ENCODE results near the gene ALDH3B2.
"Not testable (repeated sequence)": the region's sequence is repeated elsewhere in the genome, so short reads cannot be mapped to it uniquely, and the experiment has no call there.

The ALDH3B2 gene

GRCh38 chr11:67645521-67646461 lies 28.6 kb downstream of the ALDH3B2 start:
- DNase-seq (ENCODE audit: insufficient read length, low spot score) (no peak), FAIRE-seq (peak; percentile 60)

GRCh38 chr11:67644472-67645418 lies 29.7 kb downstream of the ALDH3B2 start:
- DNase-seq (ENCODE audit: insufficient read length, low spot score): no peak

DNA sequence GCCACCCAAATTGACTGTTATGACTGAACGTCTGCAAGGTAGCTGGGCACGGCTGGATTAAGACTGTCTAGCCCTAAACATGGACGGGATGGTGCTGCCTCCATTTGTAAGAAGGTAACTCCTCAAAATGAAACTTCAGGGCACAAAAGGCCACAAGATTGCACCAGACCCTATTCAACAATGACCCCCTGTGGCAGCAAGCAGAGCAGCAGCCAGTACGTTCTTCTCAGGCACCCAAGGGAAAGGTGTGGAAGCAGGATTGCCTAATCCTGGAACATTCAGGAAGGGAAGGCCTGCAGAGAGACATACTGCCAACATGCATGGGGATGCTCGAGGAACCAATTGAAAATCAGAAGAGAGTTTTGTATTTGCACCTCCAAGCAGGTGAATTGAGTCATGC lies 30.4 kb downstream of the ALDH3B2 start:
- FAIRE-seq (peak; percentile 79), DNase-seq (ENCODE audit: insufficient read length, low spot score) (no peak)

More at GRCh38 chr11:67644472-67645418, 29.7 kb downstream of the ALDH3B2 start:
- FAIRE-seq: peak; percentile 31

DNA sequence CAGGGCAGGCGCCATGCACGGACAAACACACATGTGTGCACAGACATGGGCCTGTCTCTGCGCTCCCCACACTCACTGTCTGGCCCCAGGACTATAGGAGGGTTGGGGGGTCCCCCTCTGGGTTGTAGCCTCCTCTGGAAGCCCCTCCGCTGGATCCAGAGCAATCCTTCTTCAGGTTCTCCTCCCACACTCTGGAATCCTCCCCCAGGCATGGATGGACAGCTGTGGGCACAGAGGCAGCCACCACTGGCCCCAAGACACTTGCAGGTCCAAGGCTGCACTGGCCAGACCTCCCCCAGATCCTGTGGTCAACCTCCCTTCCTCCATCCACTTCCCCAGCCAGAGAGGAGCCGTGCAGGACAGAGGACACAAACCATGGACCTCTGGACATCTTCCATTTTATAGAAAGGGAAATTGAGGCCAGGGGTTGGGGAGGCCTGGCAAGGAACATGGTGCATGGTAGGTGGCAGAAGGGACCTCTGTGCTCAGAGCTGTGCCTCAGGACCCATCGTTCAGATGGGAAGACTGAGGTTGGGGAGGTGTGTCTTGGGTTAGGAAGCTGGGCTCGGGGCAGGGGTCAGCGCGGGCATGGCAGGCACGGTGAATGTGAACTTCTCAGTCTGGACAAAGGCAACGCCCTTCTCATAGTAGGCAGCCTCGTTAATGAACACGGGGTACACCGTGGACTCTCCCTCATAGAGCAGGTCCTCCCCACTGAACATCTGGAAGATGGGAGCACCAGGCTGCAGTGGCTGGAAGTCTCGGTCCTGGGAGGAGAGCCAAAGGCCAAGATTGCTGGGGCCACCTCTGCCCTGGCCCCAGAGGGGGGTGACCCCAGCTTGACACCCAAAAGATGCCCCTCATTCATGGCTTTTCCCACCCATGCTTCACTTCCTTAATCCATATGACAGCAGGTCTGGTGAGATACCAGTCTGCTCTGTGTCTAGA lies 32.0 kb downstream of the ALDH3B2 start:
- no peak for FAIRE-seq
- DNase-seq (ENCODE audit: insufficient read length, low spot score): no peak

DNA sequence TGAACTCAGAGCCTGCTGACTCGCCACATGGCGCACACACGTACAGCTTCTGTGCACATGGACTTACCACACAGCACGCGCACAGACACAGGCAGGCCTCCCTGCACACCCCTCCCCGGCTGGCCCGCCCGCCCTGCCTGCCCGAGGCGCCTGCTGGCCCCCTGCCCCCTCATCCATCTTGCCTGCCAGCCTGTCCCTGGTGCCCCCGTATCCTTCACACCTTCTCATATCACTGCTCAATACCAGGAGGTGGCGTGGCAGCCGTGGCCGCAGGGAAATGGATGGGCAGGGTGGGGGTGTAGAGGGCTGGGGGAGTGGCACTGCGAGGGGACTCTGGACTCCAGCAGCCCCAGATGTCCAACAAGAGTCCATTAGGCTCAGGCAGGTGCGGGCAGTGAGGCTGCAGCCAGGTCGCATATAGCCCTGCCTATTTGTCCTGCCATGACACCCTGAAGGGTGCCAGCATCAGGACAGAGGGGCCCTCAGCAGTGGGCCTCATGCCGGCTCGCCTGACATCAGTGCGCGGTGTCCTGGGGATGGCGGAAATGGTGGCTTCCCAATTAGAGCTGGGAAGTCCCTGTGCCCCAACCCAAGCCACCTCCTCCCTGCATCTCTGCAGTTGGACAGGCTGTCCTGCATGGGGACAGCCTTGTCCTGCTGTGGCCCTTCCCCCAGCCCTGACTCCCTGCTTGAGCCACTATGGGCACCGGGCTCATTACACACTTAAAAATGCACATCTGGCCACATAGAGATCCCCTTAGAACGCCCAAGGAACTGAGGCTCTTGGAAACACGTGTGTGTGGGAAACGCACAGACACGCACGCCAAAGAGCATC lies 32.9 kb downstream of the ALDH3B2 start:
- DNase-seq (ENCODE audit: insufficient read length, low spot score) (no peak), FAIRE-seq (peak; percentile 48)

GRCh38 chr11:67640758-67641337 lies 33.6 kb downstream of the ALDH3B2 start:
- no peak for FAIRE-seq

GRCh38 chr11:67640021-67640757 lies 34.2 kb downstream of the ALDH3B2 start:
- DNase-seq (ENCODE audit: insufficient read length, low spot score) (peak; percentile 75), FAIRE-seq (peak; percentile 85)

More at GRCh38 chr11:67640758-67641337, 33.6 kb downstream of the ALDH3B2 start:
- no peak for DNase-seq (ENCODE audit: insufficient read length, low spot score)

DNA sequence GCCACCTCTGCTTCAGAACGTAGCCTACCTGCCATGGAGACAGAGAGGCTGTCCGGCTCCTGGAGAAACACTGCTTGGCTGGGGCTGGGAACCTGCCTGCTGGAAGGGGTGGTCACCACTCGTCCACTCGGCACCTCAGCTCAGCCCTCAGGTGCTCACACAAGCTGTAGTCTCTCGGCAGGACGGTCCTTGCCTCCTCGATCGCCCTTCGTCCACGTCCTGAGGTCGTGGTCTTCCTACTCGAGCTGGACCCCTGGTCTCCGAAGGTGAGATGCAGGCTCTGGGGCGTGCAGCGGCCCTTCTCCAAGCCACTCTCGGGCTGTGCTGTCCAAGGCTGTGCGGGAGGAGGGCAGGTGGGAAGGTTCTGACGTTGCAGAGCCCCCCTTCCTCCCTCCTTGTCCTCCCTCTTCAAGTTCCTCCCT lies 35.0 kb downstream of the ALDH3B2 start, which contains the start of gene TBX10:
TSS of gene TBX10 (minus strand) at position 326 of the 422 bp plus-strand sequence. CDS start at position 35, 291 bp downstream.
- FAIRE-seq: peak; percentile 13

DNA sequence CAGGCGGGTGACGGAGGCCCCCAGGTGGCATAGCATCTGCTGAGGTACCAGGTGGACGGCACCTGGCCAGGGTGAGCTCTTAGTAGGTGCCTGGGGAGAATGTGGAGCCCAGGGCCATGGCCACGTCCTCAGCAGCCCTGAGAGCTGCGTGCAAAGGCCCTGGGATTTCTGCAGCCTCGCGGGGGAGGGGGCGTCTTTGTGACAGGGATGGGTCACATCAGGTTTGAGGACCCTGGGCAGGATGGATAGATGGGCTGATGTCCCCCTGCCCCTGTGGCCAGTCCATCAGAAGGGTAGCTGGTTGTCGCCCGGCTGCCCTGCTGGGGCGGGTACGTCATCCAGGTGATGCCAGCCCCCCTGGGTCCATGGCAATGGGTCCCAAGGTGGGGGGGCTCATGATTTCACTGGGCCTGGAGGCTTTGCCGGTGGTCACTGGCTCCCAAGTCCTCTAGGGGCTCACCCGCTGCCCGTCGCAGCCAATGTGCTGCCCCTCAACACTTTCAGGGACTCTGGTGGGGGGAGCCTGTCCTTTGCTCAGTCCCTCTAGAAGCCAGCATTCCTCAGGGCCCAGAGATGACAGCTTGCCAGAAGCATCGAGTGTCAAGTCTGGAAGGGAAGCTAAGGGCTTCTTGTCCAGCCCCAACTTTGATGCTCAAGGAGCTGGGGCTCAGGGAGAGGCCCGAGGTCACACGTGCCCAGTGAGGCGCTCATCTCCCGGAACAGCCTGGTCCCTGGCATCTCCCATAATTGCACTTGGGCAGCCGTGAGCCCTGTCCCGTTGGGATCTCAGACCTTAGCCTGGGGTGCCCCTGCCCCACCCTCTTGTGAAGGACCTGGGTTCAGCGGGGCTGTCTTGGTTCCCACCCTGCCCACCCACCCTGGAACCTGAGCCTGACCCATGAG lies 35.6 kb downstream of the ALDH3B2 start:
- FAIRE-seq (no peak), DNase-seq (ENCODE audit: insufficient read length, low spot score) (no peak)

More for the DNA sequence above, 35.0 kb downstream of the ALDH3B2 start, which contains the start of gene TBX10:
- DNase-seq (ENCODE audit: insufficient read length, low spot score): no peak

GRCh38 chr11:67637441-67637840 lies 37.0 kb downstream of the ALDH3B2 start:
- FAIRE-seq; DNase-seq (ENCODE audit: insufficient read length, low spot score): not testable (repeated sequence)

DNA sequence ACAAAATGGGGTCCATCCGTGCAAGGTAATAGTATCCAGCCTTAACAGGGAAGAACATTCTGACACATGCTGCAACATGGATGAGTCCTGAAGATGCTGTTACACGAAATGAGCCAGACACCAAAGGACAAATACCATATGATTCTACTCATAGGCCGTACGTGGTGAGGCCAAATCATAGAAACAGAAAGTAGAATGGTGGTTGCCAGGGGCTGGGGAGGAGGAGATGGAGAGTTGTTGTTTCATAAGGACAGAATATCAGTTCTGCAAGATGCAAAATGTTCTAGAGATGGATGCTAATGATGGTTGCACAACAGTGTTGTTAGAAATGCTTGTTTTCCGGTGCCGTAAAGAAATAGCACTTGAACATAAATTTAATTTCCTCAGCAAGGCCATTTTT lies 37.5 kb downstream of the ALDH3B2 start:
- no peak for DNase-seq (ENCODE audit: insufficient read length, low spot score)
- peak; percentile 91 for FAIRE-seq

DNA sequence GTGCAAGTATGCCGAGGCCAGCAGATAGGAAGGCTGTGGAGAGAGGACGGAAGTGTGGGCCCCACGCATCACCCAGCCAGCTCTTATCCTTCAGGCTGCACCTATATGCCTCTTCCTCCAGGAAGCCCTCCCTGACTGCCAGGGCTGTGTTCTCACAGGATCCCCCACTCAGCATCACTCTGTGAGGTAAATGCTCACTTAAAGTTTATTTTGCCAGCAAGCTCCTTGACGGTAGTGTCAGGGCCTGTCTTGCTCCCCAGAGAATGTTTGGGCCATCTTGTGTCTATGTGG lies 39.2 kb downstream of the ALDH3B2 start:
- FAIRE-seq (no peak), DNase-seq (ENCODE audit: insufficient read length, low spot score) (no peak)

- FAIRE-seq (peak; percentile 68), DNase-seq (ENCODE audit: insufficient read length, low spot score) (no peak)
Measured at GRCh38 chr11:67634366-67635230, 39.8 kb downstream of the ALDH3B2 start.

- DNase-seq (ENCODE audit: insufficient read length, low spot score) (no peak), FAIRE-seq (no peak)
Measured at GRCh38 chr11:67633758-67634365, 40.6 kb downstream of the ALDH3B2 start.

DNA sequence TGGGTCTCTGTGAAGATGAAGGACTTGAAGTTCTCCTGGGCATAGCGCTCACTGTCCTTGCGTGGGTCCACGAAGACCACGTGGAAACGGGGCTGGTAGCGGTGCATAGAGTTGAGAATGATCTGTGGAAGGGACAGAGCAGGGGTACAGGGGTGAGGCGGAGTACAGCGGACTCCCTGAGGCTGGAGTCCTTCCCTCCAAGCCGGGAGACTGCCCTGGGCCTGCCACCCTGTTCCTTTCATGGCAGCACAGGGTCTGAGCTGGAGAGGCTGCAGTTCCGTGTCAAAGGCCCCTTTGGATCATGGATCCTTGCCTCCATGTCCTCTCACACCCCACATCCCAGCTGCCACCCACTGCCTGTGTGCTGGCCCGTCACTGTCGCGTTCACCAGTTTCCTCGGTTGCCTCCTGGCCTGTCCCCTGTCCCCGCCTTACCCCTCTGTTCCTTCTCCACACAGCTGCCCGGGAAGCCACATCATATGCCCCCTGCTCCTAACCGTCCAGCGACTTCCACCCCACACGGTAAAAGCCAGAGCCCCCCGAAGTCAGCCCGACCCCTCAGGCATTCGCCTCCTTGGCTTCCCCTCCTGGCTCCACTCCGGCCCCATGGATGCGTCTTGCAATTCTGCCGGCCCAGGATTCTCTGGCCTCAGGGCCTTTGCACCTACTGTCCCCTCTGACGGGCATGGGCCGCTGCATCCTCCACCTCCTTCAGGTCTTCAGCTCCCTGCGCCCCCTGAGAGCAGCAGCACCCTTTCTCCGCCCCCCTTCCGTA lies 41.3 kb downstream of the ALDH3B2 start:
- FAIRE-seq: no peak
- no peak for DNase-seq (ENCODE audit: insufficient read length, low spot score)
